Lung (tissue), 12 donors: Measurements from ENCODE around the gene SEMA5A. TPM values are rescaled to one million over a fixed set of nuclear protein-coding genes. Genes with fewer than 3 reads are reported as not detected.

ENCODE experiments used
- ATAC-seq: fragments of 200-7000 bp; cut with Tn5 transposase; one replicate; pipeline ENCODE4 v1.9.1; 2020; ENCODE audit warnings: moderate number of reproducible peaks; ENCODE audit not compliant: insufficient read depth, low FRiP score
- DNase-seq, 3 donors: peaks; one replicate each; pipeline ENCODE4 v3.0.0-alpha.2; 2013 to 2017
- H3K27ac ChIP-seq, 2 donors: one replicate each; pipeline ENCODE4 v1.5.1; 2013; ENCODE audit warnings: mild to moderate bottlenecking in 2 of 2, moderate library complexity in 2 of 2, control low read depth in 1 of 2, inconsistent platforms in 1 of 2, low read depth in 1 of 2, low read length in 1 of 2
- H3K27me3 ChIP-seq, 3 donors: one replicate each; pipeline ENCODE4 v1.5.1; 2013; ENCODE audit warnings: low read length in 2 of 3; ENCODE audit not compliant: control insufficient read depth in 3 of 3, insufficient read depth in 3 of 3
- H3K36me3 ChIP-seq, 4 donors: one replicate each; pipeline ENCODE4 v1.5.1; 2013; ENCODE audit warnings: low read length in 4 of 4, mild to moderate bottlenecking in 1 of 4, moderate library complexity in 1 of 4; ENCODE audit not compliant: control insufficient read depth in 4 of 4, insufficient read depth in 4 of 4
- H3K4me1 ChIP-seq, 5 donors: one replicate each; pipeline ENCODE4 v1.5.1; 2013; ENCODE audit warnings: low read length in 5 of 5, mild to moderate bottlenecking in 2 of 5, moderate library complexity in 1 of 5; ENCODE audit not compliant: control insufficient read depth in 5 of 5, insufficient read depth in 5 of 5
- H3K4me3 ChIP-seq: one replicate; pipeline ENCODE4 v1.5.1; 2013; ENCODE audit warnings: mild to moderate bottlenecking, control low read depth, moderate library complexity
- H3K9ac ChIP-seq, 2 donors: one replicate each; pipeline ENCODE4 v1.5.1; 2013; ENCODE audit warnings: low read length in 2 of 2, control low read depth in 1 of 2; ENCODE audit not compliant: insufficient read depth in 1 of 2
- H3K9me3 ChIP-seq, 4 donors: one replicate each; pipeline ENCODE4 v1.5.1; 2013; ENCODE audit warnings: low read length in 3 of 4, mild to moderate bottlenecking in 1 of 4, moderate library complexity in 1 of 4; ENCODE audit not compliant: control insufficient read depth in 4 of 4, insufficient read depth in 3 of 4
- WGBS, 2 donors: extraction: QIAGEN DNeasy Blood & Tissue Kit; methylation state at CpG; one replicate each; pipeline ENCODE4 v1.1.7; 2013; 5-methylcytosine and 5-hydroxymethylcytosine counted together
- polyA plus RNA-seq, 2 donors: library from polyadenylated mRNA; stranded (reverse); fragments of 200-250 nt; gene quantifications; one replicate each; pipeline ENCODE4 v1.2.1, GENCODE V29; 2013
- total RNA-seq, 2 donors: library from RNA; depleted of rRNA in 1 of 2; stranded (reverse); fragments of >200 nt in 1 of 2; gene quantifications; one replicate each; pipeline ENCODE4 v1.2.1, GENCODE V29; 2014 to 2021
- TF ChIP-seq, protein P1 (sequence below): IDR thresholded peaks from 2 replicates; pipeline ENCODE4 v1.5.1; 2012; ENCODE audit warnings: mild to moderate bottlenecking; ENCODE audit errors: control extremely low read depth, extremely low read depth
- donor health status: control.
- donor health status: control.
- donor health status: Bipolar disorder and iron deficiency.
- donor health status: healthy.
- donor health status: DM: yes; HTN: yes; CAD: no.

Gene SEMA5A
- total and polyA plus RNA-seq, 4 donors, result 3.1 to 44.9 (median 13.7) TPM

DNA sequence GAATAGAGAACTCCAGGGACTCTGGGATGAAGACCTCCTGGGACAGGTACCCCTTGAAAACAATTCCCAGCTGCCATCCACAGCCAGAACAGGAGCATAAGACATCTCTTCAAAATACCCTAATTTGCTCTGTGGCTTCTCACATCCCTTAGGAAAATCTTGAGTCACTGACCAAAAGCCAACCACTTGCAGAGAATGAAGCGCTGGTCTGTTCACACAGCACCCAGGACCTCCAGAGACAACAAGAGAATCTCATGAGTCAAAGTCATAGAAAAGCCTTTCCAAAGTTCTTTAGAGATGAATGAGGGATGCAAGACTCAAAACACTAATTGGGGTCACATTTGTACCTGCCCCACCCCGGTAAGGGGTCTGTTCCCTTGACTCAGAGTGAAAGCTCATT lies 210.6 kb downstream of the SEMA5A start:
- ATAC-seq (no peak), DNase-seq (no peak)
- no peak overlapping the region for H3K9ac ChIP-seq
- peaks cover 0 to 6% (median 0%) of the 10 kb centered on the region in 4 donors for H3K9me3 ChIP-seq
- no peaks in the 10 kb centered on the region for H3K27me3 ChIP-seq
- H3K4me3 ChIP-seq, result no peak overlapping the region
- H3K27ac ChIP-seq, result no peak overlapping the region
- TF ChIP-seq, protein P1, sequence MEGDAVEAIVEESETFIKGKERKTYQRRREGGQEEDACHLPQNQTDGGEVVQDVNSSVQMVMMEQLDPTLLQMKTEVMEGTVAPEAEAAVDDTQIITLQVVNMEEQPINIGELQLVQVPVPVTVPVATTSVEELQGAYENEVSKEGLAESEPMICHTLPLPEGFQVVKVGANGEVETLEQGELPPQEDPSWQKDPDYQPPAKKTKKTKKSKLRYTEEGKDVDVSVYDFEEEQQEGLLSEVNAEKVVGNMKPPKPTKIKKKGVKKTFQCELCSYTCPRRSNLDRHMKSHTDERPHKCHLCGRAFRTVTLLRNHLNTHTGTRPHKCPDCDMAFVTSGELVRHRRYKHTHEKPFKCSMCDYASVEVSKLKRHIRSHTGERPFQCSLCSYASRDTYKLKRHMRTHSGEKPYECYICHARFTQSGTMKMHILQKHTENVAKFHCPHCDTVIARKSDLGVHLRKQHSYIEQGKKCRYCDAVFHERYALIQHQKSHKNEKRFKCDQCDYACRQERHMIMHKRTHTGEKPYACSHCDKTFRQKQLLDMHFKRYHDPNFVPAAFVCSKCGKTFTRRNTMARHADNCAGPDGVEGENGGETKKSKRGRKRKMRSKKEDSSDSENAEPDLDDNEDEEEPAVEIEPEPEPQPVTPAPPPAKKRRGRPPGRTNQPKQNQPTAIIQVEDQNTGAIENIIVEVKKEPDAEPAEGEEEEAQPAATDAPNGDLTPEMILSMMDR, result no peak
- 83 to 90% methylated on average over 2 of the region's 2 CpGs for WGBS, 2 donors
- H3K4me1 ChIP-seq, result peaks cover 0 to 8% (median 0%) of the 10 kb centered on the region in 5 donors
- no peaks in the 10 kb centered on the region for H3K36me3 ChIP-seq

DNA sequence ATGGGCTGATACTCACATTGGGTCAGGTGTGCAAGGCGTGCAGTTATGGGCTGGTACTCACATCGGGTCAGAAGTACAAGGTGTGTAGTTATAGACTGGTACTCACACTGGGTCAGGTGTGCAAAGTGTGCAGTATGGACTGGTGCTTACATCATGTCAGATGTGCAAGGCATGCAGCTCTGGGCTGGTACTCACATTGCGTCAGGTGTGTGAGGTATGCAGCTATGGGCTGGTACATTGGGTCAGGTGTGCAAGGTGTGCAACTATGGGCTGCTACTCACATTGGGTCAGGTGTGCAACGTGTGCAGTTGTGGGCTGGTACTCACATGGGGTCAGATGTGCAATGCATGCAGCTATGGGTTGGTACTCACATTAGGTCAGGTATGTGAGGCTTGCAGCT lies 213.8 kb downstream of the SEMA5A start:
- Histone ChIP-seq H3K4me3 (peak overlapping the region; percentile 5), H3K36me3 (no peaks in the 10 kb centered on the region), H3K27ac (no peak overlapping the region), H3K27me3 (no peaks in the 10 kb centered on the region), H3K9ac (no peak overlapping the region), H3K4me1 (peaks cover 0 to 1% (median 0%) of the 10 kb centered on the region in 5 donors), H3K9me3 (peaks cover 0 to 6% (median 0%) of the 10 kb centered on the region in 4 donors)
- 80 to 90% methylated on average over 4 of the region's 4 CpGs for WGBS, 2 donors
- DNase-seq (no peak), ATAC-seq (no peak)
- TF ChIP-seq, protein P1, result no peak

DNA sequence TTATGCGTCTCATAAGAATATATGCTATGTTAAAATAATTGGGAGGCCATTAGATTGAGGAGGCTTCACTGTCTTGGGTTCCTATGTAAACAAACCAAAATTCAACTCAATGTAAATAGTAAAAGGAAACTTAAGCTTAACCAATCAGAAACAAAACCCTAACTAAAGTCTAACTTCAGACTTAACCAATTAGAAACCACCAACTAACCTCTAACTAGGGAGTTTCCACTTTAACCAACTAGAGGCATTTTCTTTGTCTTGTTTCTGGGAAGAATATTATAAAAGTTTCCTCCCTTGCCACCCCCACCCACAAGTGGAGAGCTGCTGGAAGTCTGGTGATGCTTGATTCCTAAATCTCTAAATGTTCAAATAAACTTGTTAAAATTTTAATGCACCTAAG lies 214.5 kb downstream of the SEMA5A start:
- 42 to 92% methylated on average over 1 of the region's 1 CpG for WGBS, 2 donors
- no peaks in the 10 kb centered on the region for H3K36me3 ChIP-seq
- H3K9me3 ChIP-seq, result peaks cover 0 to 6% (median 0%) of the 10 kb centered on the region in 4 donors
- H3K27ac ChIP-seq, result no peak overlapping the region
- no peak overlapping the region for H3K4me3 ChIP-seq
- ATAC-seq, result no peak
- H3K4me1 ChIP-seq, result peaks cover 0 to 1% (median 0%) of the 10 kb centered on the region in 5 donors
- no peak for DNase-seq
- H3K27me3 ChIP-seq, result no peaks in the 10 kb centered on the region
- no peak overlapping the region for H3K9ac ChIP-seq
- TF ChIP-seq, protein P1, result no peak

DNA sequence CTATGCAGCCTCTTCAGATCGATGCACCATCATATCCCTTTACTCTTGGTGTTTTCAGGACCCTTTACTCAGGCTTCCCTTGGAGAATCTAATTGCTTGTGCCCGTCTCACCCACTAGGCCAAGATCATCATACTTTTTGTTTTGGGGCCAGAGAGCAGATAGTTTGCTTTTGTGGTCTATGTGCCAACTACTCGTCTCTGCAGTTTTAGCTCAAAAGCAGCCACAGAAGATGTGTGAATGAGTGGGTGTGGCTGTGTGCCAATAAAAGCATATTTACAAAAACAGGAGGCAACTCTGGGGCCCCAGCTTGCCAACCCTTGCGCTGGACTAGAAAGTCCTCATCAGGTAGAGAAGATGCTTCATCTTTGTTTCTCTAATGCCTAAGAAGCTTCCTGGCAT lies 216.8 kb downstream of the SEMA5A start:
- no peak overlapping the region for H3K27ac ChIP-seq
- 56 to 65% methylated on average over 4 of the region's 4 CpGs for WGBS, 2 donors
- H3K36me3 ChIP-seq, result no peaks in the 10 kb centered on the region

More for the DNA sequence above, 216.8 kb downstream of the SEMA5A start:
- DNase-seq (no peak), ATAC-seq (no peak)
- no peaks in the 10 kb centered on the region for H3K27me3 ChIP-seq
- TF ChIP-seq, protein P1, result no peak
- peaks cover 0 to 7% (median 0%) of the 10 kb centered on the region in 4 donors for H3K9me3 ChIP-seq
- H3K9ac ChIP-seq, result no peak overlapping the region
- H3K4me3 ChIP-seq, result no peak overlapping the region
- peaks cover 0 to 5% (median 0%) of the 10 kb centered on the region in 5 donors for H3K4me1 ChIP-seq
